ENCODE results near the gene PELI2. TPM values are rescaled to one million over a fixed set of nuclear protein-coding genes. Genes with fewer than 3 reads are reported as not detected.

PELI2 gene
- total and polyA plus RNA-seq, 2 experiments from 2014 or later, result 8.0 to 24.5 TPM

- H3K79me2 ChIP-seq (replicated peaks; ENCODE audit: insufficient read depth), result peaks cover 93% of the 10 kb centered on the region
- no peak overlapping the region for H3K4me2 ChIP-seq
- no peak overlapping the region for H3K27ac Mint-ChIP-seq
- peaks cover 4% of the 10 kb centered on the region for H3K27me3 Mint-ChIP-seq (ENCODE audit: insufficient read depth, low read depth, poor library complexity)
- H3K4me3 Mint-ChIP-seq, result no peak overlapping the region
- H3K27ac ChIP-seq (ENCODE audit: low read depth), result no peak overlapping the region
- H3K4me1 ChIP-seq (ENCODE audit: insufficient read depth), result peaks cover 20% of the 10 kb centered on the region
- H3K4me1 Mint-ChIP-seq, result peaks cover 40% of the 10 kb centered on the region
- DNase-seq (ENCODE audit: low spot score) (no peak), ATAC-seq (no peak)
- H3K9me2 ChIP-seq (ENCODE audit: insufficient read depth), result no peaks in the 10 kb centered on the region
- H4K20me1 ChIP-seq (replicated peaks; ENCODE audit: insufficient read depth), result no peaks in the 10 kb centered on the region
- H3K4me3 ChIP-seq, result no peak overlapping the region
- no peaks in the 10 kb centered on the region for H3K36me3 Mint-ChIP-seq (ENCODE audit: low read depth)
- H2AFZ ChIP-seq, result no peak overlapping the region
- H3F3A ChIP-seq (replicated peaks; ENCODE audit: low read depth), result no peaks in the 10 kb centered on the region
- H3K27me3 ChIP-seq (ENCODE audit: insufficient read depth), result no peaks in the 10 kb centered on the region
- H3K9me3 Mint-ChIP-seq, result no peaks in the 10 kb centered on the region
- H3K36me3 ChIP-seq (ENCODE audit: insufficient read depth), result no peaks in the 10 kb centered on the region
- no peak for TF ChIP-seq EZH2phosphoT487 (IDR thresholded peaks at IDR 0.05; ENCODE audit: unreplicated experiment)
Measured at GRCh38 chr14:56149995-56150394, 31.8 kb downstream of the PELI2 start.

- Mint-ChIP-seq H3K4me3 (no peak overlapping the region), H3K27me3 (ENCODE audit: insufficient read depth, low read depth, poor library complexity) (peaks cover 4% of the 10 kb centered on the region)
- H3K79me2 ChIP-seq (replicated peaks; ENCODE audit: insufficient read depth), result peaks cover 91% of the 10 kb centered on the region
Measured at GRCh38 chr14:56150645-56151345, 32.6 kb downstream of the PELI2 start.

More at GRCh38 chr14:56150645-56151345, 32.6 kb downstream of the PELI2 start:
- H4K20me1 ChIP-seq (replicated peaks; ENCODE audit: insufficient read depth), result no peaks in the 10 kb centered on the region
- Mint-ChIP-seq H3K9me3 (no peaks in the 10 kb centered on the region), H3K36me3 (ENCODE audit: low read depth) (no peaks in the 10 kb centered on the region), H3K4me1 (peaks cover 35% of the 10 kb centered on the region), H3K27ac (no peak overlapping the region)
- no peaks in the 10 kb centered on the region for H3K9me2 ChIP-seq (ENCODE audit: insufficient read depth)
- DNase-seq (ENCODE audit: low spot score) (no peak), ATAC-seq (peak; percentile 61)
- no peak overlapping the region for H2AFZ ChIP-seq
- no peak overlapping the region for H3K4me3 ChIP-seq
- no peak overlapping the region for H3K4me2 ChIP-seq
- no peak overlapping the region for H3K27ac ChIP-seq (ENCODE audit: low read depth)
- no peaks in the 10 kb centered on the region for H3K27me3 ChIP-seq (ENCODE audit: insufficient read depth)
- TF ChIP-seq POLR2AphosphoS5 (IDR thresholded peaks at IDR 0.05; ENCODE audit: low read depth) (no peak), ETS1 (IDR thresholded peaks at IDR 0.05) (no peak), CTCF (conservative IDR thresholded peaks at IDR 0.05; ENCODE audit: low read depth in 2 of 2) (peak; percentile 23 to 35; a peak in 2 of 4 replicates), REST (IDR thresholded peaks at IDR 0.05; ENCODE audit: unreplicated experiment) (no peak), EZH2 (IDR thresholded peaks at IDR 0.05; ENCODE audit: low read depth, unreplicated experiment) (no peak), JUNB (IDR thresholded peaks at IDR 0.05; ENCODE audit: unreplicated experiment) (no peak), NANOG (IDR thresholded peaks at IDR 0.05; ENCODE audit: borderline replicate concordance) (no peak)
- no peaks in the 10 kb centered on the region for H3F3A ChIP-seq (replicated peaks; ENCODE audit: low read depth)
- no peaks in the 10 kb centered on the region for H3K36me3 ChIP-seq (ENCODE audit: insufficient read depth)
- peaks cover 14% of the 10 kb centered on the region for H3K4me1 ChIP-seq (ENCODE audit: insufficient read depth)

All from GM23338 (cell line).